ENCODE results near the gene S100A12. TPM values are rescaled to one million over a fixed set of nuclear protein-coding genes. Genes with fewer than 3 reads are reported as not detected.
"Not testable (repeated sequence)": the region's sequence is repeated elsewhere in the genome, so short reads cannot be mapped to it uniquely, and the experiment has no call there.

The S100A12 gene
- total RNA-seq, 1 experiment from 2014 or later: not detected

DNA sequence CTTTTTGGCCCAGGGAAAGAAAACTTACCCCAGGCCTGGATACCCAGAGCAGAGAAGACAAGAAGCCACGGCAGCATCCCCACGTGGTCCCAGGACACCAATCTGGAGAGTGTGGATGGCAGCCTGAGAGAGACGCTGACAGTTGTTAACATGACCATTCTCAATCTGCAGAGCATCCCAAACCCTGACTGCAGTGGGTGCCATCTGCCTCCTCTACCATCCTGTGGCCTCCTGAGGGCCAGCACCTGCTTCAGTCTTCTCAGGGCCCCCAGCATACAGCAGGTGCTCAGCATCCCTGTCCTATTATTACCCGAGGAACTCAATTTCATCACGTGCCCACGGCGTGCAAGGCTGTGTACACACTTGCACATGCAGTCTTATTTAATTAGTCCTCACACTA, 27.6 kb downstream of the S100A12 start:
- Mint-ChIP-seq H3K27ac (no peak overlapping the region; a peak in 1 of 7 replicates), H3K4me3 (no peak overlapping the region), H3K36me3 (ENCODE audit: insufficient read depth in 1 of 3, low read depth in 3 of 3) (no peaks in the 10 kb centered on the region; a peak in 1 of 7 replicates), H3K4me1 (peaks cover 0 to 5% of the 10 kb centered on the region in 2 experiments; a peak in 2 of 4 replicates), H3K27me3 (ENCODE audit: low read depth) (peaks cover 32% of the 10 kb centered on the region), H3K9me3 (no peaks in the 10 kb centered on the region)
- no peak overlapping the region for H3K23ac ChIP-seq (ENCODE audit: insufficient read length, low read depth, low read length)
- H3T11ph ChIP-seq (ENCODE audit: low read length): no peak overlapping the region
- no peak overlapping the region for H2AK5ac ChIP-seq (ENCODE audit: insufficient read length, low read length)
- no CpG with 5 or more reads among the region's 7 CpGs for WGBS (ENCODE audit: extremely low coverage, insufficient read length, low lambda C conversion rate)
- no peak overlapping the region for H2AFZ ChIP-seq (ENCODE audit: low read length)
- H3K27ac ChIP-seq (ENCODE audit: insufficient read length, low read depth, low read length): no peak overlapping the region
- H3K14ac ChIP-seq (ENCODE audit: insufficient read depth, low read length): no peak overlapping the region
- H2BK15ac ChIP-seq (ENCODE audit: low read depth, low read length): no peak overlapping the region
- H3K4me2 ChIP-seq (ENCODE audit: insufficient read depth, insufficient read length, low read length): no peak overlapping the region
- no peak overlapping the region for H3K18ac ChIP-seq (ENCODE audit: insufficient read length, low read depth, low read length)
- no peaks in the 10 kb centered on the region for H3K79me1 ChIP-seq (ENCODE audit: insufficient read depth, low read depth, low read length, poor library complexity, severe bottlenecking)
- no peaks in the 10 kb centered on the region for H3K27me3 ChIP-seq (ENCODE audit: insufficient read depth, low read length)
- no peak overlapping the region for H4K5ac ChIP-seq (ENCODE audit: insufficient read length, low read depth, low read length)
- no peaks in the 10 kb centered on the region for H3K23me2 ChIP-seq (ENCODE audit: insufficient read length, low read depth, low read length, poor library complexity, severe bottlenecking)
- no peak overlapping the region for H2BK20ac ChIP-seq (ENCODE audit: low read depth, low read length, poor library complexity, severe bottlenecking)
- no peak overlapping the region for H4K91ac ChIP-seq (ENCODE audit: insufficient read length, low read depth, low read length)
- H2BK5ac ChIP-seq (ENCODE audit: insufficient read length, low read length): no peak overlapping the region
- H3K79me2 ChIP-seq (ENCODE audit: insufficient read depth, low read length): no peaks in the 10 kb centered on the region
- no peaks in the 10 kb centered on the region for H3K4me1 ChIP-seq (ENCODE audit: insufficient read depth, low read length)
- H3K56ac ChIP-seq (ENCODE audit: insufficient read length, low read depth, low read length): no peak overlapping the region
- no peak overlapping the region for H3K9ac ChIP-seq (ENCODE audit: extremely low read depth, insufficient read length, low read length)
- H4K20me1 ChIP-seq (ENCODE audit: control insufficient read depth, insufficient read depth, insufficient read length): no peaks in the 10 kb centered on the region
- H4K8ac ChIP-seq (replicated peaks; ENCODE audit: insufficient read length, low read depth, low read length): no peak overlapping the region
- H3K4ac ChIP-seq (ENCODE audit: low read depth, low read length): no peak overlapping the region
- no peak for DNase-seq
- H2BK120ac ChIP-seq (ENCODE audit: low read depth, low read length, poor library complexity, severe bottlenecking): no peak overlapping the region
- H3K9me3 ChIP-seq (ENCODE audit: control insufficient read depth, low read depth, low read length): no peaks in the 10 kb centered on the region
- no peak overlapping the region for H2BK12ac ChIP-seq (ENCODE audit: insufficient read length, low read depth, low read length)
- TF ChIP-seq, protein P1, sequence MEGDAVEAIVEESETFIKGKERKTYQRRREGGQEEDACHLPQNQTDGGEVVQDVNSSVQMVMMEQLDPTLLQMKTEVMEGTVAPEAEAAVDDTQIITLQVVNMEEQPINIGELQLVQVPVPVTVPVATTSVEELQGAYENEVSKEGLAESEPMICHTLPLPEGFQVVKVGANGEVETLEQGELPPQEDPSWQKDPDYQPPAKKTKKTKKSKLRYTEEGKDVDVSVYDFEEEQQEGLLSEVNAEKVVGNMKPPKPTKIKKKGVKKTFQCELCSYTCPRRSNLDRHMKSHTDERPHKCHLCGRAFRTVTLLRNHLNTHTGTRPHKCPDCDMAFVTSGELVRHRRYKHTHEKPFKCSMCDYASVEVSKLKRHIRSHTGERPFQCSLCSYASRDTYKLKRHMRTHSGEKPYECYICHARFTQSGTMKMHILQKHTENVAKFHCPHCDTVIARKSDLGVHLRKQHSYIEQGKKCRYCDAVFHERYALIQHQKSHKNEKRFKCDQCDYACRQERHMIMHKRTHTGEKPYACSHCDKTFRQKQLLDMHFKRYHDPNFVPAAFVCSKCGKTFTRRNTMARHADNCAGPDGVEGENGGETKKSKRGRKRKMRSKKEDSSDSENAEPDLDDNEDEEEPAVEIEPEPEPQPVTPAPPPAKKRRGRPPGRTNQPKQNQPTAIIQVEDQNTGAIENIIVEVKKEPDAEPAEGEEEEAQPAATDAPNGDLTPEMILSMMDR (conservative IDR thresholded peaks at IDR 0.05): no peak

DNA sequence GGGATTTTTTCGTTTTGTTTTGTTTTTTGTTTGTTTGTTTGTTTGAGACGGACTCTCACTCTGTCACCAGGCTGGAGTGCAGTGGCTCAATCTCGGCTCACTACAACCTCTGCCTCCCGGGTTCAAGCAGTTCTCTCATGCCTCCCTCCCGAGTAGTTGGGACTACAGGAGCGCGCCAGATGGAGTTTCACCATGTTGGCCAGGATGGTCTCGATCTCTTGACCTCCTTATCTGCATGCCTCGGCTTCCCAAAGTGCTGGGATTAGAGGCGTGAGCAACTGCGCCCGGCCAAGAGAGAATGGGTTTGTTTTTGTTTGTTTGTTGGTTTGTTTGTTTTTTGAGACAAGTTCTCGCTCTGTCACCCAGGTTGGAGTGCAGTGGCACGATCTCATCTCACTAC, 28.4 kb downstream of the S100A12 start:
- H2BK15ac ChIP-seq (ENCODE audit: low read depth, low read length); H3K27ac ChIP-seq (ENCODE audit: insufficient read length, low read depth, low read length); H3K9me3 ChIP-seq (ENCODE audit: control insufficient read depth, low read depth, low read length); H3T11ph ChIP-seq (ENCODE audit: low read length); H2BK12ac ChIP-seq (ENCODE audit: insufficient read length, low read depth, low read length); H3K9ac ChIP-seq (ENCODE audit: extremely low read depth, insufficient read length, low read length); H2BK5ac ChIP-seq (ENCODE audit: insufficient read length, low read length); H3K27ac Mint-ChIP-seq; H2AFZ ChIP-seq (ENCODE audit: low read length); H4K5ac ChIP-seq (ENCODE audit: insufficient read length, low read depth, low read length); H3K18ac ChIP-seq (ENCODE audit: insufficient read length, low read depth, low read length); H4K20me1 ChIP-seq (ENCODE audit: control insufficient read depth, insufficient read depth, insufficient read length); H3K9me3 Mint-ChIP-seq; H3K4me3 Mint-ChIP-seq; H3K4ac ChIP-seq (ENCODE audit: low read depth, low read length); H2BK20ac ChIP-seq (ENCODE audit: low read depth, low read length, poor library complexity, severe bottlenecking); H4K91ac ChIP-seq (ENCODE audit: insufficient read length, low read depth, low read length); H2BK120ac ChIP-seq (ENCODE audit: low read depth, low read length, poor library complexity, severe bottlenecking); H3K4me1 Mint-ChIP-seq; H3K23me2 ChIP-seq (ENCODE audit: insufficient read length, low read depth, low read length, poor library complexity, severe bottlenecking); H3K27me3 ChIP-seq (ENCODE audit: insufficient read depth, low read length); H3K4me1 ChIP-seq (ENCODE audit: insufficient read depth, low read length); H3K79me2 ChIP-seq (ENCODE audit: insufficient read depth, low read length); H3K79me1 ChIP-seq (ENCODE audit: insufficient read depth, low read depth, low read length, poor library complexity, severe bottlenecking); H3K4me2 ChIP-seq (ENCODE audit: insufficient read depth, insufficient read length, low read length); H3K56ac ChIP-seq (ENCODE audit: insufficient read length, low read depth, low read length); H2AK5ac ChIP-seq (ENCODE audit: insufficient read length, low read length); H3K23ac ChIP-seq (ENCODE audit: insufficient read length, low read depth, low read length); DNase-seq; H3K36me3 Mint-ChIP-seq (ENCODE audit: insufficient read depth in 1 of 3, low read depth in 3 of 3); H3K14ac ChIP-seq (ENCODE audit: insufficient read depth, low read length); H4K8ac ChIP-seq (replicated peaks; ENCODE audit: insufficient read length, low read depth, low read length): not testable (repeated sequence)
- no CpG with 5 or more reads among the region's 14 CpGs for WGBS (ENCODE audit: extremely low coverage, insufficient read length, low lambda C conversion rate)
- H3K27me3 Mint-ChIP-seq (ENCODE audit: low read depth): peaks cover 36% of the 10 kb centered on the region

Data from H9 (cell line).